HEK293 (cell line): ENCODE results near the gene SLC7A10.

Source experiments
- CTCF ChIA-PET: fragments of 350-600 bp; formaldehyde crosslinking; extraction: SDS; loops from one replicate; lab custom pipeline; 2021; ENCODE audit warnings: antibody characterized with exemption; lab: Yijun Ruan, JAX
- POLR2A ChIA-PET: fragments of 300-600 bp; formaldehyde crosslinking; extraction: SDS; loops from one replicate; lab custom pipeline; 2020; ENCODE audit warnings: antibody characterized with exemption, inconsistent platforms; lab: Yijun Ruan, JAX
- H3K27ac ChIP-seq: fragments of 200-500 bp; sonication (Bioruptor generic); 2 replicates; pipeline ENCODE4 v1.5.1; 2014; ENCODE audit warnings: low read depth, low read length, control low read depth, inconsistent platforms; ENCODE audit errors: extremely low read depth
- H3K36me3 ChIP-seq, 2 experiments: fragments of 200-500 bp in 1 of 2; sonication (Bioruptor generic) in 1 of 2; 1 replicate in 1 of 2; 2 replicates in 1 of 2; pipeline ENCODE4 v1.5.1; 2014 to 2017; ENCODE audit warnings: inconsistent platforms in 2 of 2, low read length in 2 of 2; ENCODE audit not compliant: control insufficient read depth in 2 of 2, insufficient read depth in 1 of 2
- H3K4me1 ChIP-seq: fragments of 200-500 bp; sonication (Bioruptor generic); 2 replicates; pipeline ENCODE4 v1.5.1; 2014; ENCODE audit warnings: mild to moderate bottlenecking, low read length, inconsistent platforms; ENCODE audit not compliant: control insufficient read depth, insufficient read depth
- H3K4me3 ChIP-seq: 2 replicates; pipeline ENCODE4 v1.5.1; 2011; ENCODE audit warnings: low read depth, mild to moderate bottlenecking, control low read depth, low read length, moderate library complexity
- H3K9me3 ChIP-seq: fragments of 200-500 bp; sonication (Bioruptor generic); 2 replicates; pipeline ENCODE4 v1.5.1; 2014; ENCODE audit warnings: low read depth, low read length, inconsistent platforms; ENCODE audit not compliant: control insufficient read depth, insufficient read depth
- HOXD13 ChIP-seq: sonication (generic); formaldehyde crosslinking; IDR thresholded peaks from 2 replicates; pipeline ENCODE4 v1.8.0; 2022; ENCODE audit warnings: missing genetic modification reagents, borderline replicate concordance
- KLF10 ChIP-seq: fragments of 450-650 bp; IDR thresholded peaks from 2 replicates; pipeline ENCODE4 v1.5.1; 2018; ENCODE audit warnings: missing biosample characterization, mild to moderate bottlenecking, missing genetic modification characterization
- PRDM4 ChIP-seq: fragments of 450-650 bp; formaldehyde crosslinking; IDR thresholded peaks from 2 replicates; pipeline ENCODE4 v1.5.1; 2017; ENCODE audit warnings: missing biosample characterization, missing genetic modification characterization
- TRIM28 ChIP-seq: IDR thresholded peaks from 2 replicates; pipeline ENCODE4 v1.6.1; 2011; ENCODE audit warnings: low read length, control low read depth, borderline replicate concordance
- ZBTB10 ChIP-seq: fragments of 450-650 bp; formaldehyde crosslinking; IDR thresholded peaks from 2 replicates; pipeline ENCODE4 v1.5.1; 2016; ENCODE audit warnings: missing biosample characterization, missing genetic modification characterization
- ZBTB21 ChIP-seq: fragments of 450-650 bp; formaldehyde crosslinking; IDR thresholded peaks from 2 replicates; pipeline ENCODE4 v1.5.1; 2017; ENCODE audit warnings: missing biosample characterization, missing genetic modification characterization
- ZNF239 ChIP-seq: fragments of 450-650 bp; formaldehyde crosslinking; IDR thresholded peaks from 2 replicates; pipeline ENCODE4 v1.5.1; 2016; ENCODE audit warnings: missing biosample characterization, missing genetic modification characterization
- ZNF280D ChIP-seq: fragments of 450-650 bp; formaldehyde crosslinking; IDR thresholded peaks from 2 replicates; pipeline ENCODE4 v1.5.1; 2016; ENCODE audit warnings: missing biosample characterization, missing genetic modification characterization
- ZNF292 ChIP-seq: fragments of 450-650 bp; formaldehyde crosslinking; IDR thresholded peaks from 2 replicates; pipeline ENCODE4 v1.5.1; 2016; ENCODE audit warnings: low read depth, missing biosample characterization, missing genetic modification characterization, borderline replicate concordance
- ZNF544 ChIP-seq: fragments of 450-650 bp; formaldehyde crosslinking; IDR thresholded peaks from 2 replicates; pipeline ENCODE4 v1.5.0; 2017; ENCODE audit warnings: missing biosample characterization, missing genetic modification characterization
- ZNF623 ChIP-seq: fragments of 450-650 bp; formaldehyde crosslinking; IDR thresholded peaks from 2 replicates; pipeline ENCODE4 v1.5.1; 2016; ENCODE audit warnings: missing biosample characterization, missing genetic modification characterization
- ZNF677 ChIP-seq: fragments of 450-650 bp; IDR thresholded peaks from 2 replicates; pipeline ENCODE4 v1.5.0; 2018; ENCODE audit warnings: missing biosample characterization, mild to moderate bottlenecking, missing genetic modification characterization, moderate library complexity
- ZNF701 ChIP-seq: fragments of 450-650 bp; formaldehyde crosslinking; IDR thresholded peaks from 2 replicates; pipeline ENCODE4 v1.5.1; 2016; ENCODE audit warnings: missing biosample characterization, missing genetic modification characterization
- ZNF777 ChIP-seq: fragments of 450-650 bp; formaldehyde crosslinking; IDR thresholded peaks from 2 replicates; pipeline ENCODE4 v1.5.1; 2017; ENCODE audit warnings: missing biosample characterization, missing genetic modification characterization, borderline replicate concordance
- ZNF791 ChIP-seq: fragments of 450-650 bp; formaldehyde crosslinking; IDR thresholded peaks from 2 replicates; pipeline ENCODE4 v1.5.1; 2016; ENCODE audit warnings: missing biosample characterization, missing genetic modification characterization

SLC7A10 gene

GRCh38 chr19:33236696-33237390, 11.2 kb upstream of the SLC7A10 start (continued):
- no peak for TF ChIP-seq ZNF239 (tag by site-specific recombination)
- TF ChIP-seq ZNF544 (tag by site-specific recombination): no peak
- no peak for TF ChIP-seq HOXD13 (CRISPR knock-in tag)
- TF ChIP-seq ZNF777 (tag by site-specific recombination): no peak
- no peak for TF ChIP-seq ZNF791 (tag by site-specific recombination)
- TF ChIP-seq ZNF623: no peak
- TF ChIP-seq ZNF677 (tag by site-specific recombination): no peak
- TF ChIP-seq ZBTB21 (tag by site-specific recombination): no peak
- TF ChIP-seq ZBTB10 (tag by site-specific recombination): no peak

GRCh38 chr19:33235996-33236350, 10.3 kb upstream of the SLC7A10 start:
- POLR2A ChIA-PET: interaction anchor here (1.4 kb wide), 1 partner anchor 138 kb away, joined by 3 read pairs; no protein-coding TSS in a partner anchor
- Histone ChIP-seq H3K9me3 (no peaks in the 10 kb centered on the region; the same call in 1 of the 2 replicates), H3K4me3 (no peak overlapping the region), H3K4me1 (peaks cover 2% of the 10 kb centered on the region; the same call in 1 of the 2 replicates), H3K27ac (no peak overlapping the region), H3K36me3 (no peaks in the 10 kb centered on the region)
- CTCF ChIA-PET: interaction anchor here (0.6 to 11.2 kb wide), 48 partner anchors 8 to 539 kb away, joined by 3 to 292 read pairs (median 6); partner anchors contain the start of genes CEBPA and SLC7A10
- no peak for TF ChIP-seq PRDM4 (tag by site-specific recombination)
- no peak for TF ChIP-seq TRIM28
- TF ChIP-seq KLF10: no peak
- TF ChIP-seq ZNF701 (tag by site-specific recombination): no peak
- no peak for TF ChIP-seq ZNF292 (tag by site-specific recombination)
- no peak for TF ChIP-seq ZNF280D
